GM23338 (cell line): ENCODE data around the gene FKBP5. TPM values are rescaled to one million over a fixed set of nuclear protein-coding genes. Genes with fewer than 3 reads are reported as not detected.

ENCODE experiments used
- ATAC-seq: fragments of 200-7000 bp; cut with Tn5 transposase; 3 replicates; pipeline ENCODE4 v1.9.1; 2020
- DNase-seq: peaks from one replicate; pipeline ENCODE4 v3.0.0-alpha.2; 2015; ENCODE audit warnings: low spot score
- H2AFZ ChIP-seq: fragments of 200-600 bp; sonication (generic); 2 replicates; pipeline ENCODE4 v1.8.0; 2016; ENCODE audit warnings: antibody characterized with exemption, mild to moderate bottlenecking, moderate library complexity
- H3F3A ChIP-seq: fragments of 200-600 bp; sonication (generic); replicated peaks from 2 replicates; pipeline ENCODE4 v1.8.0; 2017; ENCODE audit warnings: antibody characterized with exemption, mixed run types, low read depth
- H3K27ac ChIP-seq: fragments of 200-600 bp; sonication (generic); 2 replicates; pipeline ENCODE4 v1.6.1; 2016; ENCODE audit warnings: low read depth
- H3K27me3 ChIP-seq: fragments of 200-600 bp; sonication (generic); 2 replicates; pipeline ENCODE4 v1.8.0; 2016; ENCODE audit warnings: mild to moderate bottlenecking, mixed run types, moderate library complexity; ENCODE audit not compliant: insufficient read depth
- H3K36me3 ChIP-seq: fragments of 200-600 bp; sonication (generic); 2 replicates; pipeline ENCODE4 v1.8.0; 2016; ENCODE audit warnings: mild to moderate bottlenecking; ENCODE audit not compliant: insufficient read depth
- H3K4me1 ChIP-seq: fragments of 200-600 bp; sonication (generic); 2 replicates; pipeline ENCODE4 v1.8.0; 2016; ENCODE audit warnings: mild to moderate bottlenecking, moderate library complexity; ENCODE audit not compliant: insufficient read depth
- H3K4me2 ChIP-seq: fragments of 200-600 bp; sonication (generic); 2 replicates; pipeline ENCODE4 v1.7.1; 2017; ENCODE audit warnings: mixed run types
- H3K4me3 ChIP-seq: fragments of 200-600 bp; sonication (generic); 2 replicates; pipeline ENCODE4 v1.6.1; 2016; ENCODE audit warnings: mixed run types
- H3K79me2 ChIP-seq: fragments of 200-600 bp; sonication (generic); replicated peaks from 2 replicates; pipeline ENCODE4 v1.8.0; 2017; ENCODE audit warnings: mild to moderate bottlenecking; ENCODE audit not compliant: insufficient read depth
- H3K9me2 ChIP-seq: fragments of 200-600 bp; sonication (generic); 2 replicates; pipeline ENCODE4 v1.8.0; 2017; ENCODE audit not compliant: insufficient read depth
- H4K20me1 ChIP-seq: fragments of 200-600 bp; sonication (generic); replicated peaks from 2 replicates; pipeline ENCODE4 v1.8.0; 2017; ENCODE audit warnings: mild to moderate bottlenecking; ENCODE audit not compliant: insufficient read depth
- H3K27ac Mint-ChIP-seq: 2 replicates; pipeline ENCODE4 v1.8.0; 2020; ENCODE audit warnings: inconsistent platforms, mild to moderate bottlenecking, moderate library complexity, mixed read lengths
- H3K27me3 Mint-ChIP-seq: 3 replicates; pipeline ENCODE4 v1.8.0; 2022; ENCODE audit warnings: low read depth, mild to moderate bottlenecking, moderate library complexity, mixed read lengths, inconsistent platforms; ENCODE audit not compliant: insufficient read depth, poor library complexity
- H3K36me3 Mint-ChIP-seq: 3 replicates; pipeline ENCODE4 v1.8.0; 2021; ENCODE audit warnings: low read depth, mild to moderate bottlenecking, inconsistent platforms, moderate library complexity, mixed read lengths
- H3K4me1 Mint-ChIP-seq: 3 replicates; pipeline ENCODE4 v1.8.0; 2020; ENCODE audit warnings: mild to moderate bottlenecking, inconsistent platforms, mixed read lengths
- H3K4me3 Mint-ChIP-seq: 3 replicates; pipeline ENCODE4 v1.8.0; 2021; ENCODE audit warnings: moderate library complexity, mild to moderate bottlenecking, inconsistent platforms, mixed read lengths
- H3K9me3 Mint-ChIP-seq: 3 replicates; pipeline ENCODE4 v1.8.0; 2020; ENCODE audit warnings: moderate library complexity, mild to moderate bottlenecking, inconsistent platforms, mixed read lengths
- CTCF ChIP-seq, 2 experiments: fragments of 200-600 bp in 1 of 2; sonication (generic) in 1 of 2; conservative IDR thresholded peaks; 2 replicates each; pipeline versions ENCODE4 v1.5.1 to v1.6.1; 2016 to 2017; ENCODE audit warnings: antibody characterized with exemption in 2 of 2, low read depth in 2 of 2, mild to moderate bottlenecking in 2 of 2, moderate library complexity in 1 of 2
- EZH2 ChIP-seq: fragments of 200-600 bp; sonication (generic); IDR thresholded peaks from one replicate; pipeline ENCODE4 v1.8.0; 2017; ENCODE audit warnings: antibody characterized with exemption, mild to moderate bottlenecking, low read depth; ENCODE audit not compliant: unreplicated experiment
- EZH2phosphoT487 ChIP-seq: fragments of 200-600 bp; sonication (generic); IDR thresholded peaks from one replicate; pipeline ENCODE4 v1.8.1; 2018; ENCODE audit warnings: antibody characterized with exemption; ENCODE audit not compliant: unreplicated experiment
- JUNB ChIP-seq: IDR thresholded peaks from one replicate; pipeline ENCODE4 v1.6.1; 2016; ENCODE audit warnings: antibody characterized with exemption; ENCODE audit not compliant: unreplicated experiment
- NANOG ChIP-seq: IDR thresholded peaks from 2 replicates; pipeline ENCODE4 v1.6.1; 2016; ENCODE audit warnings: antibody characterized with exemption, borderline replicate concordance
- POLR2AphosphoS5 ChIP-seq: IDR thresholded peaks from 2 replicates; pipeline ENCODE4 v1.6.1; 2016; ENCODE audit warnings: antibody characterized with exemption, low read depth
- REST ChIP-seq: IDR thresholded peaks from one replicate; pipeline ENCODE4 v1.6.1; 2018; ENCODE audit warnings: antibody characterized with exemption; ENCODE audit not compliant: unreplicated experiment
- STAT1 ChIP-seq: IDR thresholded peaks from one replicate; pipeline ENCODE4 v1.6.1; 2016; ENCODE audit warnings: antibody characterized with exemption; ENCODE audit not compliant: unreplicated experiment
- ZNF114 ChIP-seq: fragments of 250-450 bp; sonication (Bioruptor Pico); IDR thresholded peaks from 2 replicates; pipeline ENCODE4 v1.5.0; 2020; ENCODE audit warnings: mild to moderate bottlenecking, moderate library complexity
- ZNF331 ChIP-seq: fragments of 250-450 bp; sonication (Bioruptor Pico); IDR thresholded peaks from 2 replicates; pipeline ENCODE4 v1.5.0; 2020; ENCODE audit warnings: low read depth, mild to moderate bottlenecking, moderate library complexity
- polyA plus RNA-seq: library from polyadenylated mRNA; unstranded; fragments of >200 nt; fragmentation: Nextera tagmentation; extraction: Ambion mirVana; gene quantifications from 2 replicates; pipeline ENCODE4 v1.2.1, GENCODE V29; 2016
- total RNA-seq: library from RNA; depleted of rRNA; stranded (reverse); fragments of >200 nt; shearing (Covaris generic); gene quantifications from 2 replicates; pipeline ENCODE4 v1.2.3, GENCODE V29; 2014
- TF ChIP-seq, protein P1 (sequence below): IDR thresholded peaks from 2 replicates; pipeline ENCODE4 v1.6.1; 2016; ENCODE audit warnings: antibody characterized with exemption

FKBP5 gene
- total and polyA plus RNA-seq, 2 experiments from 2014 or later = 19.8 to 28.6 TPM

- TF ChIP-seq ZNF331 (CRISPR knock-in tag) (no peak), JUNB (no peak), CTCF (conservative IDR thresholded peaks at IDR 0.05; ENCODE audit: low read depth in 2 of 2) (no peak), REST (no peak), NANOG (no peak), ZNF114 (CRISPR knock-in tag) (no peak), STAT1 (no peak), EZH2 (no peak)
- TF ChIP-seq, protein P1, sequence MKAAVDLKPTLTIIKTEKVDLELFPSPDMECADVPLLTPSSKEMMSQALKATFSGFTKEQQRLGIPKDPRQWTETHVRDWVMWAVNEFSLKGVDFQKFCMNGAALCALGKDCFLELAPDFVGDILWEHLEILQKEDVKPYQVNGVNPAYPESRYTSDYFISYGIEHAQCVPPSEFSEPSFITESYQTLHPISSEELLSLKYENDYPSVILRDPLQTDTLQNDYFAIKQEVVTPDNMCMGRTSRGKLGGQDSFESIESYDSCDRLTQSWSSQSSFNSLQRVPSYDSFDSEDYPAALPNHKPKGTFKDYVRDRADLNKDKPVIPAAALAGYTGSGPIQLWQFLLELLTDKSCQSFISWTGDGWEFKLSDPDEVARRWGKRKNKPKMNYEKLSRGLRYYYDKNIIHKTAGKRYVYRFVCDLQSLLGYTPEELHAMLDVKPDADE = no peak
Observed at GRCh38 chr6:35708585-35708984, 19.9 kb upstream of the FKBP5 start (continued).

- Mint-ChIP-seq H3K9me3 (peaks cover 12% of the 10 kb centered on the region; the same call in 2 of the 3 replicates), H3K27me3 (no peaks in the 10 kb centered on the region), H3K4me3 (no peak overlapping the region), H3K27ac (no peak overlapping the region), H3K4me1 (no peaks in the 10 kb centered on the region), H3K36me3 (no peaks in the 10 kb centered on the region)
- no peak for ATAC-seq
- H2AFZ ChIP-seq = peak overlapping the region; percentile 63; the same call in 1 of the 2 replicates
- H3K9me2 ChIP-seq = no peaks in the 10 kb centered on the region; the same call in 1 of the 2 replicates
- no peaks in the 10 kb centered on the region for H3K36me3 ChIP-seq
- no peaks in the 10 kb centered on the region for H3K79me2 ChIP-seq
- no peak overlapping the region for H3K27ac ChIP-seq
- H3K4me1 ChIP-seq = no peaks in the 10 kb centered on the region
- H3K4me2 ChIP-seq = no peak overlapping the region
- no peak for DNase-seq
- H3K4me3 ChIP-seq = no peak overlapping the region
- no peaks in the 10 kb centered on the region for H4K20me1 ChIP-seq
- H3K27me3 ChIP-seq = no peaks in the 10 kb centered on the region
- no peaks in the 10 kb centered on the region for H3F3A ChIP-seq
- TF ChIP-seq EZH2 (no peak), EZH2phosphoT487 (no peak), POLR2AphosphoS5 (no peak), REST (no peak)
- TF ChIP-seq, protein P1 = no peak
Observed at GRCh38 chr6:35707714-35708407, 19.1 kb upstream of the FKBP5 start.
